Measurements from ENCODE around the gene AOX1. TPM values are rescaled to one million over a fixed set of nuclear protein-coding genes. Genes with fewer than 3 reads are reported as not detected.

Gene AOX1
- total and polyA plus RNA-seq, 7 donors: 1.6 to 65.5 (median 27.0) TPM

DNA sequence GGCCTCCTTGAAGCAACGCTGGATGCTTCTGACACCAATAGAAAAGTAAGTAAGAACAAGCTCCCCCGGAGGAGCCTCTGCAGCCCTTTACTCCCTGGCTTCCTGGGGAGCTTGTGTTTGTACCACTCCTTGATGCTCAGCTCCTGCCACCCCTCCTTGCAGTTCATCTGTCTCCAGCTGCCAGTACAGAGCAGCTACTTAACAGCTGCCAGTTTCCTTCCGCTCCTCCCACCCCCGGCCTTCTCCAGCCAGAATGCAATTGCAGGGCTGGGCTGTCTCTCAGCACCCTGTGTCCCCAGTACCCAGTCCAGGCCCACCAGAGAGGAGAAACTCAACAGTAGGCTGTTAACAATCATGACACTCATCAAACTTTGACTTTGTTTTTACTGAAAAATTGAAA is 109.4 kb downstream of the AOX1 start:
- no peak overlapping the region for H3K4me3 ChIP-seq
- WGBS, 2 donors: 33 to 66% methylated on average over 4 of the region's 4 CpGs
- no peak overlapping the region for H3K27ac ChIP-seq
- H3K4me1 ChIP-seq: no peaks in the 10 kb centered on the region
- intact Hi-C loops (cut with DNase I): no loop called here
- DNase-seq: no peak
- no peaks in the 10 kb centered on the region for H3K36me3 ChIP-seq
- no peaks in the 10 kb centered on the region for H3K9me3 ChIP-seq
- H3K27me3 ChIP-seq: no peaks in the 10 kb centered on the region
- TF ChIP-seq POLR2AphosphoS5 (IDR thresholded peaks at IDR 0.05): no peak
- TF ChIP-seq, protein P1, sequence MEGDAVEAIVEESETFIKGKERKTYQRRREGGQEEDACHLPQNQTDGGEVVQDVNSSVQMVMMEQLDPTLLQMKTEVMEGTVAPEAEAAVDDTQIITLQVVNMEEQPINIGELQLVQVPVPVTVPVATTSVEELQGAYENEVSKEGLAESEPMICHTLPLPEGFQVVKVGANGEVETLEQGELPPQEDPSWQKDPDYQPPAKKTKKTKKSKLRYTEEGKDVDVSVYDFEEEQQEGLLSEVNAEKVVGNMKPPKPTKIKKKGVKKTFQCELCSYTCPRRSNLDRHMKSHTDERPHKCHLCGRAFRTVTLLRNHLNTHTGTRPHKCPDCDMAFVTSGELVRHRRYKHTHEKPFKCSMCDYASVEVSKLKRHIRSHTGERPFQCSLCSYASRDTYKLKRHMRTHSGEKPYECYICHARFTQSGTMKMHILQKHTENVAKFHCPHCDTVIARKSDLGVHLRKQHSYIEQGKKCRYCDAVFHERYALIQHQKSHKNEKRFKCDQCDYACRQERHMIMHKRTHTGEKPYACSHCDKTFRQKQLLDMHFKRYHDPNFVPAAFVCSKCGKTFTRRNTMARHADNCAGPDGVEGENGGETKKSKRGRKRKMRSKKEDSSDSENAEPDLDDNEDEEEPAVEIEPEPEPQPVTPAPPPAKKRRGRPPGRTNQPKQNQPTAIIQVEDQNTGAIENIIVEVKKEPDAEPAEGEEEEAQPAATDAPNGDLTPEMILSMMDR (IDR thresholded peaks at IDR 0.05): no peak
- TF ChIP-seq EP300 (IDR thresholded peaks at IDR 0.05): no peak
- TF ChIP-seq POLR2A (IDR thresholded peaks at IDR 0.05): no peak

DNA sequence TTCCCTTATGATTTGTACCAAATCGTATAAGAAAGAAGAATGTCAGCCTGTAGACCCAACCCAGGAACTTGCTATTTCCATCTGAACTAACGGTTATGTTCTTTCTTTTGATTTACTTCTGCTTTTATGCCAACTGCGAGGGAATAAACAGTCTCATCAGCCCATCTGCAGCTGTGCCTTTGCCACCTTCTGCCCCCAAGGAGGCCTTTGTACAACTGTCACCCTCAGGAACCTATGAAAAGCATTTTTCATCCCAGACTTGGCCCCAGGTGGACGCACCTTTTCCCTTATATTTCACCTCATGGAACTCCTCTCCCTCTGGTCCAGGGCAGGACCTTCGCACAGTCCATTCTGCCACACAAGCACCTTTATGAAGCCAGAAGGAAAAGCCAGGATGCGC is 109.8 kb downstream of the AOX1 start:
- H3K27me3 ChIP-seq: no peaks in the 10 kb centered on the region
- no peaks in the 10 kb centered on the region for H3K4me1 ChIP-seq
- TF ChIP-seq POLR2AphosphoS5 (IDR thresholded peaks at IDR 0.05) (no peak), EP300 (IDR thresholded peaks at IDR 0.05) (no peak), POLR2A (IDR thresholded peaks at IDR 0.05) (no peak)
- TF ChIP-seq, protein P1 (IDR thresholded peaks at IDR 0.05): no peak
- no peak overlapping the region for H3K27ac ChIP-seq
- intact Hi-C loops (cut with DNase I): no loop called here
- H3K36me3 ChIP-seq: no peaks in the 10 kb centered on the region
- no peak overlapping the region for H3K4me3 ChIP-seq
- H3K9me3 ChIP-seq: no peaks in the 10 kb centered on the region
- DNase-seq: no peak
- 60 to 85% methylated on average over 6 of the region's 6 CpGs for WGBS, 2 donors

DNA sequence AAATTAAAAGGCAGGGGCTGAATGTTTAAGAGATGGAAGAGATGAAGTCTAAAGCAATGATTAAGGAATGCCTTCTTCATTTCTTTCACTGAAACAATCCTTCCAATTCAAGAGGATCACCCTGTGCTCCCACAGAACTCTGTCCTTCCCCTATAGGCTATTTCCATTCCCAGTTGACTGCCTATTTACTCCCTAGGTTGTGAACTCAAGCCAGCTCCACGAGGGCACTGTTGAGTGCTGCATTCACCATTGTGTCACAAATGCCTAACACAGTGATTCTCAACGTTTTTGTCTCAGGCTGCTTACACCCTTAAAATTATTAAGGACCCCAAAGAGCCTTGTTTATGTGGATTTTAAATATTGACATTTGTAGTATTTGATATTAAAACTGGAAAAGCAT is 112.4 kb downstream of the AOX1 start:
- no peak overlapping the region for H3K27ac ChIP-seq
- no peaks in the 10 kb centered on the region for H3K36me3 ChIP-seq
- TF ChIP-seq POLR2AphosphoS5 (IDR thresholded peaks at IDR 0.05): no peak
- TF ChIP-seq EP300 (IDR thresholded peaks at IDR 0.05): no peak
- TF ChIP-seq POLR2A (IDR thresholded peaks at IDR 0.05): no peak
- TF ChIP-seq, protein P1 (IDR thresholded peaks at IDR 0.05): no peak
- 27 to 30% methylated on average over 2 of the region's 2 CpGs for WGBS, 2 donors
- DNase-seq: no peak
- H3K27me3 ChIP-seq: no peaks in the 10 kb centered on the region
- H3K4me1 ChIP-seq: no peaks in the 10 kb centered on the region
- no peak overlapping the region for H3K4me3 ChIP-seq
- intact Hi-C loops (cut with DNase I): no loop called here
- no peaks in the 10 kb centered on the region for H3K9me3 ChIP-seq

DNA sequence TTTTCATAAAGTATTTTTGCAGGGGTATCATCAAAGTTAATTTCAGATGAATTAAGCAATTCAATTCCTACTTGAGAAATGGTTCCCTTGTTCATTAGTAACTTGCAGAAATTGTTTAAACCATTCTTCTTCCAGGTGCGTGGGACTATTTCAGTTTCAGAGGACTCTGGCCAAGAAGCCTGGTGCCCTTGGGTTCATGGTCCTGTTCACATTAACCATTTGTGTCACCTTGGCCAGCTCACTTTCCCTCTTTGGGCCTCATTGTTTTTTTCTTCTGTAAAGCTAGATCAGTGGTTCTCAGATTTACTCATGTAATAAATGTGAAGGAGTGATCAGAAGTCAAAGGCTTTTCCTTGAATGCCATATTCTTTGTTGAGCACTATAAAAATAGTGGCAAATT is 113.5 kb downstream of the AOX1 start:
- Histone ChIP-seq H3K27ac (no peak overlapping the region), H3K4me1 (no peaks in the 10 kb centered on the region), H3K9me3 (no peaks in the 10 kb centered on the region), H3K4me3 (no peak overlapping the region), H3K36me3 (no peaks in the 10 kb centered on the region), H3K27me3 (no peaks in the 10 kb centered on the region)
- WGBS, 2 donors: 2 to 40% methylated on average over 1 of the region's 1 CpG
- TF ChIP-seq POLR2A (IDR thresholded peaks at IDR 0.05) (no peak), POLR2AphosphoS5 (IDR thresholded peaks at IDR 0.05) (no peak), EP300 (IDR thresholded peaks at IDR 0.05) (no peak)
- TF ChIP-seq, protein P1 (IDR thresholded peaks at IDR 0.05): no peak
- no peak for DNase-seq
- intact Hi-C loops (cut with DNase I): no loop called here

DNA sequence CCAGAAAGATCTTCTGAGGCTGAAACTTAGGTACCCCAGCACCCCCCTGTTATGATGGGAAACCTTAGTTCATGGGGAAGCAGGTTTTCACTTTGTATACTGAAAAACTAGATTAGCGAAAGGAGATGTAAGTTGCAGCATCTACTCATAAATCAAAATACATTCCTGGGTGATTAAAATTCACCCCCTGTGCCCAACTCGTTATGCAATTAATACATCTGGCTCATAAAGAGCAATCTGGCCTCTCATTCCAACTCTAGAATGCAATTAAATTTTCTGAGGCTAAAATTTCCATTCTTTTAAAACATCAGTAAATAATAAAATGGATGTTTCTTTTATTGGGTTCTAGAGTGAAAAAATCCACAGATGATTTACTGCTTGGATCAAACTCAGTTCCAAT is 115.0 kb downstream of the AOX1 start:
- Histone ChIP-seq H3K27ac (no peak overlapping the region), H3K9me3 (no peaks in the 10 kb centered on the region), H3K27me3 (no peaks in the 10 kb centered on the region), H3K36me3 (no peaks in the 10 kb centered on the region), H3K4me1 (no peaks in the 10 kb centered on the region), H3K4me3 (no peak overlapping the region)
- TF ChIP-seq POLR2A (IDR thresholded peaks at IDR 0.05): no peak
- no peak for TF ChIP-seq EP300 (IDR thresholded peaks at IDR 0.05)
- TF ChIP-seq POLR2AphosphoS5 (IDR thresholded peaks at IDR 0.05): no peak
- TF ChIP-seq, protein P1 (IDR thresholded peaks at IDR 0.05): no peak
- intact Hi-C loops (cut with DNase I): loop anchor here (10.0 kb wide), 2 partner anchors 116 to 716 kb away; partner anchors contain the start of gene AOX1
- WGBS, 2 donors: 82 to 83% methylated on average over 2 of the region's 2 CpGs
- no peak for DNase-seq

Data from sigmoid colon (tissue), 7 donors.